HG02981 (cell line): Measurements from ENCODE around the gene COL24A1.

Source experiments
- ATAC-seq: cut with Tn5 transposase; IDR thresholded peaks from one replicate; pipeline ENCODE4 v1.9.1; 2021; ENCODE audit warnings: mild to moderate bottlenecking, moderate library complexity; ENCODE audit not compliant: unreplicated experiment

The COL24A1 gene

DNA sequence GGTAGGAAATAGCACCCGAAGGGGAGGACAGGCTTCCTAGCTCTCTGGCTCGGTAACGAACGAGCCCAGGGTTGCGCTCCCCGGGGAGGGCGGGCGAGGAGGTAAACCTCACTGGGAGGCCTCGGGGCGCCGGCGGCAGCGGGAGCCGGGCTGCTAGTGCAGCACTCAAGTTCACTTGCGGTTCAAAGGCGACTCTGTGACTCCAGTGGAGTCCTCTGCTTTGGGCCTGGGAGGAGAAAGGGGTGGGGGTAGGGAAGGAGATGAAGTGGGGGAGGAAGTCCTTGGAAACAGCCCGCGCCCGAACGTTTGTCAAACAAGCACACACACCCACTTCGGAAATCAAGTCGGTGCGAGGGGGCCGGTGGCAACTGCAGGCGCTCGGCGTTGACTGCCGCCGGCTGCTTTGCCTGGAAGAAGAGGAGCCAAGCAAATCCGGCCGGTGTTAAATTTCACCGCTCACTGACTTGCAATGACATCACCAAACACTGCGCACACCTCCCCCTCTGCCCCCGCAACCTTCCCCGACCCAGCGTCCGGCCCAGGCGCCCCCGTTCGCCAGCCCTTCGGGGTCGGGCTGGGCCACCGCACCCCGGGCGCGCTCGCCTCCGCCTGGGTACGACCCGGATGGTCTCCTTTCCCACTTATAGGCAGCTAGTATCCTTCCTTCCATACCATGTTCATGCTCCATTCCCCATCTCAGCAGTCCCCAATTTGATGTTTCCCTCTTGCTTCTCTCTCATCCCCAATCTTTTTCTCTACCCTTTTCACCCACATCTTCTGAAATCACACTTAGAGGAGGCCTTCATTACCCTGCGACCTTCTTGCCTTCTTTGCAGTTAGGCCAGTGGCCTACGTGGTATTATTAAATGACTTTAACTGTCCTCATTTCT lies at the start of gene COL24A1:
Gene COL24A1, minus strand, starts transcription at position 207 of the 890 bp plus-strand sequence. CDS start 376 bp downstream, outside the sequence.
- ATAC-seq, result no peak

DNA sequence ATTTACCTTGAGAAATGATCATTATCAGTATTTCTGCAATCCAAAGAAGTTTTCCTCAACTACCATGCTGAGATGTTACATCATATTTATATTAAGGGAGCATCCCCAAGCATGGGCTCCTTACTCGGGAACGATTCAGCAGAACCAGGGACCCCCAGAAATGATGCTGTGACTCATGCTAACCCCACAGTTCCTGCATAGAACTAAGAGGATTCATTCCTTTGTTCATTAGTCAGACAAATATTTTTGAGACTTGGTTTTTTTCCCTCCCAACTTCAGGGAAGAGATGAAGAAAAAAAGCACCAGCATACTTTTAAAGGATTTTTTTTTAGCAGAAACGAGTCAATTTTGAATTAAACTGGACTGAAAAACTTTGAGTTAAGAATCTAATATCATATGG lies 49.2 kb upstream of the COL24A1 start:
- no peak for ATAC-seq

DNA sequence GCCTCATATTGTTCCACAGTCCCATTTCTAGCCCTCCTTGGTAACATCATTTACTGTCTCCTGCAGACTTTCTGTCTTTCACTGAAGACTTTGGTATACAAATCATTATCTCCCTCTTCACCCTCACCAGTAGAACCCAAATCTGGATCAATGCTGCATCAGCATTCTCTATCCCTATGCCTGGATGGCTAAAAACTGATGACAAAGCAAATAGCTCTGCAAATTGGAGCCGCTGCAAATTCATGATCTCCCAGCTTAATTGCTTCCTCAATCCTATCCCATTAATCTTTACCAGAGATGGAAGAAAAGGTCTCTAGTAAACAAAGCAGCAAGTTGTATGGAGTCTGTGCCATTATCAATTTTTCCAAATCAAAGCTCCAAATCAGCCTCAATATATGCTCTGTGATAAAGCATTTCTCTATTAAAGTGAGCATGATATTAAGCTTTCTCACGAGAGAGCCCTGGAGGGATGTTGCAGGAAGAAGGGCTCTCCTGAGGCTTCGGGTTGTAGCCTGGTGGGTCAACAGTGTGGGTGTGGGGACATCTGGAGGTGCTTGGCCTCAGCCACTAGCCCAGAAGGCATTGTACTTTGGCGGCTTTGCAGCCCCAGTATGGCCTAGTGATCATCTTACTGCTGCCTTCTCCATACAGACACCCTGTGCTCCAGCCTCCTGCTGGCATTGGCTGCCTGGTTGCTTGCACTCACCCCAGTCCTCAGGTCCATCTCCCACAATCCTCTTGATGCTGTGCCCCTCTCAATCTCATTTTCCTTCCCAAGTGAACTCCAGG lies 46.2 kb upstream of the COL24A1 start:
- ATAC-seq, result no peak

DNA sequence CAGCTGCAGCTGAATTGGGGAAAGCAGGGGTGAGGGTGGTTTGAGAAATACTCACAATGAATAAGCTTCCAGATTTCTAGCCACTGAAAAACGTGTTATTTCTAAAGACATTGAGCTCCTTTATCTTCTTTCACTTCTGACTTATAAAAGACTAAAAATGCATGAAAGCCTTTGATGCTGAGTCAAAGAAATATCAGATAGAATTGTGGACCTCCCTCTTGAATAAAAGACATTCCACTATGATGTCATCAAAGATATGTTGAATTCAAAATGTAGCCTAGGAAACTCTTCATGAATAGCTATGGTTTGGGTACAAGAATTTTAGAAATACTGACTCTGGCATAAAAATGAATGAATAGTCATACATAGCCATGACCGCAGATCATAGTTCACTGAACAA lies 44.7 kb upstream of the COL24A1 start:
- ATAC-seq, result no peak

DNA sequence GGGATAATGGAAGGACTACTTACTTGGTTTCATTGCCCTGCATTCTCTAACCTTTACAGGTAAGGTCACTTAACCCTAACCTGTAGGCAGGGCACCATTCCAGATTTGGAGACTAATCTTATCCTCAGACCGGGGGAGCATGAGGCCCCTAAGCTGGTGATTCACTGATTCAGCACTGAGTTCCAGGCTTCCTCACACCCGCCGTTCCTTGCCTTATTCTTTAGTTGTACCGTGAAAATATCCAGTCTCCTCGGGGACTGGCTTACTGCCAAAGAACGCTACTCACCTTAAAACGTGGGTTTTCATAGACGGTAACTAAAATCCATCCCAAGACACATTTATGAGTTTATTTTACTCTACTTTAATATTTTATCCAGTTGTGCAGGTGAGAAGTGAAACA lies 44.3 kb upstream of the COL24A1 start:
- ATAC-seq, result no peak

DNA sequence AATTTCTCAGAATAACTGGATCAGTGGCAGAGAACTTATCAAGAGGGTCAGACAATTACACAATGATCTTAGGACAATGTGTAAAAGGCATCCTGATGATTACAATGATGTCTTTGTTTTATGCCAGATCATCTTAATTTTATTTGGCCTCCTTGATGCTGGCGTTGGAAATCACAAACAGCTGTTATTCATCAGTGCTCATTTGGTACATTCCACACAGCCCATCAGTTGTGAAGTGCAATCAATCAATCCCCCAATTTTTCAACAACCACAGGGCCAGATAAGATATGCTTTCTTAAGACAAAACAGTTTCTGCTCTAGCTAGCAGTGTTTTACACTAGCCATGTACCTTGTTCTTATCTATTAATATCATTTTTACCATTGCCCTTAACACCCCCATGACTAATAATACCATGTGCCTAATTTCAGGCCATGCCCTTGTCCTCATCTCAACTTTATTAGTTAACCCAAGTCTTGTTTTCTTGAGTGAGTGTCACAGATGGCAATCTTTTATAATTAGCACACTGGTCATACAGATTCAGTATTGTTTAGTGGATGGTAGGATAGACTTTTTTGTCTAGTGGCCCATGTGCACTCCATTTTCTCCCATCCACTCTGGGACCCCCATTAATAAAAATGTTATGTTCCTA lies 40.8 kb upstream of the COL24A1 start:
- ATAC-seq, result no peak

DNA sequence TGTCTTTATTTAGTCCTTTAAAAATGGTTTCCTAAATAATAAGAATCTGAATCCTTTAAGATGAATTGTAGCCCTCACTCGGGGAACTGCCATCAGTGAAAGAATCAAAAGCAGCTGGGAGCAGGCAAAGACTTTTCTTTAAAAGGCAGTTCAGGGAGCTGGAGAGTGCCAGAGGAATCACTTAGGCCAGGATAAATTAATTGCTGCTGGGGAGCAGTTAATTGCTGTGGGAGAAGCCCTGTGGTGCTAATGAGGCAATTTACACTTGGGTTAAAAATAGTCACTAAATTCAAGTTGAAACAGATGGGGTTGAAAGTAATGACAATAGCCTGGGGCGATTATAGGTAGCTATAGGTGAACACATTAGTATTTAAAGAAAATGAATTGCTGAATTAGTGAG lies 38.7 kb upstream of the COL24A1 start:
- no peak for ATAC-seq

DNA sequence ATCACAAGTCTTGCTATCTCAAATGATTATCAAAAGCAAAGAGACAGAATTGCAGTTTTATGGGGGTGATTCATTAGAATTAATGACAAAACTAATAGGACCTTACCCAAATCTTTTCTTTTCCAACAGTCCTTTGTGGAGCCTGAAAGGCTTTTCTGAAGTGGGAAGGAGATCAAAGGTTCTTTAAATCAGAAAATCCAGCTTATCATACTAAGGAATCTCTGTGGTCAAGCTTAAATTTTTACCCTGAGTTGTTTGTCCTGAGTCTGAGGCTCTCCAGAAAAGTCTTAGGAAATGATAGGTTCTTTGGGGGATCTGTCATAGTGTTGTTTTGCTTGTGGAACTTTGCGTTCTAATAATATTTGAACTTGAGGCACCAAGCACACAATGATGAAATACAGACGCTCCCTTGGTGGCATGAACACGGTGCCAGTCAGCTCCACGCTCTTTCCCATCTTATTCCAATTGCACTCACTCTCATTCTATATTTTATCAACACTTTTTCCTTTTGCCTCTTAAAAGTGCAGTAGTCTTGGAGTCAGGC lies 38.0 kb upstream of the COL24A1 start:
- ATAC-seq, result no peak

DNA sequence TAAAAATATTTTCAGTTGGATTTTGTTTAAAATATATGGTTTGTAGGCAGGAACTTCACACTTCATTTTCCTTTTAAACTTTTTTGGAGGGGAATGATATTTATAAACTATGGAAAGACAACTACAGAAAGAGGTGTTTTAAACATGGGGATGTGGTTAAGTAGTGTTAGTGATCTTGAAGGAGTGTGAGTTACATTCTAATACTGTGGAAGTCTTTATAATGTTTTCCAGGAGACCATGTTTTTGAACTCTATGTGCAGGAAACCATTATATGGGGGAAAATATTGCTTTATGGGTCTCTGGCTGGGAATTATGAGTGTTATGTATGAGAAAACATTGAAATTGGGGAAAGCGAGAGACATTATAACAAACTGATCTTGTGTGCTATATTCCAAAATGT lies 35.8 kb upstream of the COL24A1 start:
- ATAC-seq, result no peak

DNA sequence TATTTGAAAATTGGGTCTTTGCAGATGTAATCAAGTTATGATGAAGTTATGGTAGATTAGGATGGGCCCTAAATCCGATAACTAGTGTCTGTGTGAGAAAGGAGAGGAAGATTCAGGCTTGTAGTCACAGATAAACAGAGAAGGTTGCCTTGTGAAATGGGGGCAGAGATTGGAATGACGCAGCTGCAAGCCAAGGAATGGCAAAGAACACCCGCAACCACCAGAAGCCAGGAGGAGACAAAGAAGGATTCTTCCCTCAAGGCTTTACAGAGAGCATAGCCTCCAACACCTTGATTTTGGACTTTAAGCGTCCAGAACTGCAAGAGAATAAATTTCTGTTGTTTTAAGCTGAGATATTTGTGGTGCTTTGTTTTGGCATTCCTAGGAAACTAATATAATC lies 35.4 kb upstream of the COL24A1 start:
- no peak for ATAC-seq

DNA sequence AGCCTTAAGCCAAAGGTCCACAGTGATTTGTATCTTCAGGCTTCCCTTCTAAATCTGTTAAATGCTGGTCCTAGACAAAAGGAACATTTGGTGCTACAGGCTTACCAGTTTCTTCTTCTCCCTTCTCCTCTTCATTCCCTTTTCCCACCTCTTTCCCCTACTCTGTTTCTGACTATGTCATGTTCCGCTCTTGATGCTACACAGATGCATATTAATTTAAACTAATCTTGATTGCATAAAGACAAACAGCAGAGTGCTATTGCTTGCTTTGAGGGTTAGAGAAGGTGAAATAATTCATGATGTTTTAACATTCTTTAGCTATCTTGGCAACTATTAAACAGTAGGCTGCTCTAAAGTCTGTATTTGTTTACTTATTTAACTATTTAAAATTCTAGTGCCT lies 34.3 kb upstream of the COL24A1 start:
- ATAC-seq, result no peak

DNA sequence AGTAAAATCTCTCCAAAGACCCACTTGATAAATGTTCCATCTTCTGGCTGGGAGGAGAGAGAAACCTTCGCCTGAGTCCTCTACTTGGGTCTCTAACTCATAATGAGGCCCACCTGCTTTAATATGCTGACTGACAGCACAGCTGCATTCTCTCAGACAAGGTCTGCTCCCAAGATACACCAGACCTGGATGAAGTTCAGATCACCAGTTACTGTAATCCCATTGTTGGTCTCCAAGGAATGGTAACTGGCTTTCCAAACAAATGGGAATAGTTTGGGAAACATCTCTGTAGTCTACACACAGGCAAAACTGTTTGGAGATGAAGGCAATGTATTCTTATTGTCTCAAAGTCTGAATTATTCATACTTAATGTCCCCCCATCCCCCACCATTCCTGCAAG lies 27.9 kb upstream of the COL24A1 start:
- ATAC-seq, result no peak

DNA sequence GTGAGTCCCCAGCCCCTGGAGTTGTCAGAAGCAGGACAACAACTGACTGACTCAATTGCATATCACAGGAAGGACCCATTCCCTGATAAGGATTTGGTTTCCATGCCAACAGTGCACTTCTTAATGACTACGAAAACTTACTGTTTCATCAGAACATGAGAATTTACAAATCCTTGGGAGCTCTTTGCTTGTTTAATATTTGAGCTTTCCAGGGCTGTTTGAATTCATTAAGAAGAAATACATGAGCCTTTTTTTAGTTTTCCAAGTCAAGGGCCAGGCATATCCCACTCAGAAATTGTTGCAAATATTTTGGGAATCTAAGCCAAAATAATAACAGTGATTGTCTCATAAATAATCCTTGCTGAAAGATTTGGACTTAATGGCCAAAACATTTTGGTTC lies 27.2 kb upstream of the COL24A1 start:
- ATAC-seq, result no peak

DNA sequence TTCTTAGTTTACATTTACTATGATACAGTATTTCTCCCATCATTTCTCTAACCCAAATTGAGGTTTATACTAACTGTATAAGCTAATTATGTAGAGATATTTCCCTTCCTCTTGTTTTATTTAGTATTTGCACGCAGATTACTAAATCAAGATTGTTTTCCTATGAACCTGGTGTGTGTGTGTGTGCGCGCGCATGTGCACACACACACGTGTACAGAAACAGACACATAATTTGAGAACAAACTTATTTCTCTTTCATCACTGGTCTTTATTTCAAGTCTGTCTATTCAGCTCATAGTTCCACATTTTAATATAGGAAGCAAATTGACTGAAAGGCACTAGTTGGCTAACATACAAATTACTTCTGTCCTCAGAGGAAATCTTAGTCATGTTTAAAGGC lies 19.7 kb upstream of the COL24A1 start:
- ATAC-seq, result no peak

DNA sequence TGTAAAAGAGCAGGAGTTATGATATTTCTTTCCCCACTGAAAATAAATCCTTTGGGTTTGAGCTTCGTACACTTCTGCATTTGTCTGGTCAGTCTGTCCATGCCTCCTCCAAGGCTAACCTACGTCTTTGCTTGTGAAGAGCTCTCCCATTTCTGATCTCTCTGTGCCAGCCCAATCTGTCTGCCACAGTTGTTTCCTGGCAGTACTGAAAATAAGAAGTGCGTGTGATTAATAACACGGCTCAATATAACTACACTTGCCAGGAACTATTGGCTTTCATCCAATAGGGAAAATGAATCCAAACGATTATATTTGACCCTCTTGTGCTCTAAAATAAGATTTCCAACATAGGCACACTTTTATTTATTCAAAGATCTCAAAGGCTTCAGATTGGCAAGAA lies 19.2 kb upstream of the COL24A1 start:
- ATAC-seq, result no peak

DNA sequence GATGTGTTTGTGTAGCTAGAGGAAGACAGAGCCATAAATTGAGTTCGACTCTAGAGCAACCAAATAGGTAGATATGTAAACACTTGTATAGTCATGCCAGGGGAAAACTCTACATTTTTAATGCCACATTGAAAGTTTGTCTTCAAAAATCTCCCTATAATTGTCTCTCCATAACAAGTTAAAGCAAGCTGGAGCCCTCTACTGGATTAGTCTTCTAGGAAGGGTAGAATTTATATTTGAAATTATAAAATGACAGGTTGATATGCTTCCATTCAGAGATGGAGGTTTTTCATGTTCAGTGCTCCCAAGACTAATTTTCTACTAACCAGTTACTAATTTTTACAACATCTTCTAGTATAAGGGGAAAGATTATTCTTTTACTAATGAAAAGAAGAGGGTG lies 13.1 kb upstream of the COL24A1 start:
- ATAC-seq, result no peak

DNA sequence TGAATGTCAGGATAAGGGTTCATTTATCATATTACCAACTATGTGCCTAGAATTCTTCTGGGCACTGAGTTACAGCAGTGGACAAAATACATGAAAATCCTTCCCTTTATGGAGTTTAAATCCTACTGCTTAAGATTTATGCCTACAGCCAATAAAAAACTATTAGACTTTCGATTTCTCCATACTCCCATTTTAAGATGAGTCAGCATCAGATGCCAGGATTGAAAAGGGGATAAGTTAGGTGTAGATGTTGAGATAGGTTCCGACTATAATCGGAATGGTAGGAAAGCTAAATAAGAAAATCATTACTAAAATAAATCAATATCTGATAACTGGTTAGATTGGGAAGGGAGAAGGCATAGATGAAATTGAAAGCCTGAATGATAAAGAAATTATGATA lies 3.2 kb upstream of the COL24A1 start:
- ATAC-seq, result no peak

DNA sequence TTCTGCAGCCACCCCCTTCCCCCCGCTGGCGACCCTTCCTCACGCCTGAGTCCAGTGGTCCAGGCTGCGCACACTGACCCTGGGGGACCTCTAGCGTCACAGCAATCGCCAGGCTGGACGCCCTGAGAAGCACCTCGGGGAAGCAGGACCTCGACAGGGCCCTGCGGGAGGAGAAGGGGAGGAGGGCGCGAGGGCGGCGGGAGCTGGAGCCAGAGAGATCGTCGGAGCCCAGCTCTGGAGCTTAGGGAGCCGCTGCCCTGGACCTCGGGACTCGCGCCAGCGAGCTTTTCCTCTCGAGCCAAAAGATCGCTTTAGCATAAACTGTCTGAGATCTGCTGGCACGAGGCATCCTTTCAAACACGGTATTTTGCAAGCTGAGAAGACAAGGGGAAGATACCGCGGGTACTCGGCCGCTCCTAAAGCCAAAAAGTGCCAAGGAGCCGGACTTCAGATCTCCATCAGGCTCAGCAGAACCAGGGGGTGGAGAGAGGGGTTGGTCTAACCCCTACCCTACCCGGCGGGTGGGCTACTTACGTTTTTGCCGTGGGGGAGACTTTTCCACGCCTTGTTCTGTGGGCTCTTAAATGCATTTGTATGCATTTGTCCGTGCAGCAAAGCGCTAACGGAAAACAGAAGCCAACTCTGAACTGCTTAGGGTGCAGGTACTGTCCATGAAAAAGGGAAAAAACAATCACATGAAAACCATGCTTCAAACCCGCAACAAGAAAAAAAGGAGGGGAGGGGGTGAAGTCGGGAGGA lies 586 bp downstream of the COL24A1 start:
- no peak for ATAC-seq

DNA sequence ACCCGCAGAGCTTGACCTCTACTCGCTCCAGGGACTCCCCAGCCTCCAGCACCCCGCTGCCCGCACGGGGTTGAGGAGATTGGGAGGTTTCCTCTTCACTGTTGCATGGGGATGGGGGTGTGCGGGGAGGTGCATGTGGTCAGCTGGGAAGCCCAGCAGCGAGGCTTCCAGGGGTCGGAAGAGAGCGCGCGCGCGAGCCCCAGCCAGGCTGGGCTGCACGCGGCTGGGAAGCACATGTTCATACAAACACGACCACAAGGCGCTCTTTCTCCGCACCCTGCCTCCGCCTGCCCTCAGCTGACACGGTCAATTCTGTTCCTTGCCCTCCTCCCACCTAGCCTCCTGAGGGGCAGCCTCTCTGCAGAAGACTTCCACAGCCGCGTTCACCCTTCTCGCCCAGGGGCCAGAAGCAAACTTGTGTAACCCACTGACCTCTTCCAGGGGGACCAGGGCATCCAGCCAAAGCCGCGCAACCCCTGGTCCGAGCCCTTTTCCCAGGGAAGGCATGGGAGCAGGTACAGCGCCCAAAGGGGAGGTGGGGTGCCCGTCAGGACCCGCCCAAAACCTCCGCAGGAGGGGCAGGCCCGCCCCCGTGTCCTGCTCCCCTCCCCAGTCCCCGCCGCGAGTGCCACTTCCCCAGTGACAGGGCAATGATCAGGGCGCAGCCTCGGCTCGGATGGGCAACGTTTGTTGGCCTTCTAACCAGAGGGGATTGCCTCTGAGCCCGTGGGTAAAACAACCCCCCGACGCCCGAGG lies 1.3 kb downstream of the COL24A1 start:
- ATAC-seq, result no peak

DNA sequence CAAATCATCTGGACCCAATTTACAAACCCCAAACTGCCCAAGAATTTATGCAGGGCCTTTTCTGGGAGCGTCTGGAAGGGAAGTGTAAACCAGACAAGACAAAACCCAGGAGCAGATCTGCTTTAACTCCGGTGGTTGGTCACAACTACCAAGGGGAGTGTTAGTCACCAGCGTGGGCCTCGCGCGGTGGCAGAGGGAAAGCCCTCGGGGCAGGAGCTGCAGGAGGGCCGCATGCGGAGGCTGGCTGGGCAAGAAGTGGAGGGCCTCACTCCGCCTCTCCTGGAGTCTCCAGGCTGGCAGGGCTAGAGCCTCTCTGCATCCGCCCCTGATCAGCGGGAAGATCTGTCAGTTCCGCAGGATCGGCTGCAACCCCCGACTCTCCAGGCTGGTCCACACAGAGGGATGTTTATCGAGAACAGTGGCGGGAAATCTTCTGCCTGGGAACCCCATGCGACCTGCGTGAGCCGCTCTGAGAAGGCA lies 2.0 kb downstream of the COL24A1 start:
- no peak for ATAC-seq
